Measurements from ENCODE around the gene PIP5K1B. TPM values are rescaled to one million over a fixed set of nuclear protein-coding genes. Genes with fewer than 3 reads are reported as not detected.

Gene PIP5K1B
- total RNA-seq, 2 experiments from 2014 or later, result 1.9 TPM

DNA sequence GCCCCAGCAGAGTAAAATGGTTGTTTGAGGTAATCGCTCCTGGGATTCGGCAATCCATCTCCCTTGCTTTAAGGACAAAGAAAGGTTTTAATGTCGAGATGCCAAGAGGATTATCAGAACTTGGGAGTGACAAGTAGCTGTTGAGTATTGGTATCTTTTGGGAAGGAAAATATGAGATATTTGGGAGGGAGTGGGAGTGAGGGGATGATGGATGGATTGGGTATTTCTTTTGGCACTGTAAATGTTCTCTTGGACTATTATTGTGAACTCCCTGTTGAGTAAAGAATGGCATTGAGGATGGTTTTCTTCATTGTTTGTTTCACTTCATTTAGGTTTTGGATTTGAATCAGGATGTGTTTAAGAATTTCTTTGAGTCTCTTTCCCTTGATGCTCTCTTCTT lies 86.1 kb downstream of the PIP5K1B start:
- Mint-ChIP-seq H3K9me3 (no peaks in the 10 kb centered on the region), H3K4me3 (no peak overlapping the region), H3K27me3 (no peaks in the 10 kb centered on the region), H3K36me3 (peaks cover 3% of the 10 kb centered on the region), H3K4me1 (no peaks in the 10 kb centered on the region), H3K27ac (no peak overlapping the region)
- no peak for DNase-seq

DNA sequence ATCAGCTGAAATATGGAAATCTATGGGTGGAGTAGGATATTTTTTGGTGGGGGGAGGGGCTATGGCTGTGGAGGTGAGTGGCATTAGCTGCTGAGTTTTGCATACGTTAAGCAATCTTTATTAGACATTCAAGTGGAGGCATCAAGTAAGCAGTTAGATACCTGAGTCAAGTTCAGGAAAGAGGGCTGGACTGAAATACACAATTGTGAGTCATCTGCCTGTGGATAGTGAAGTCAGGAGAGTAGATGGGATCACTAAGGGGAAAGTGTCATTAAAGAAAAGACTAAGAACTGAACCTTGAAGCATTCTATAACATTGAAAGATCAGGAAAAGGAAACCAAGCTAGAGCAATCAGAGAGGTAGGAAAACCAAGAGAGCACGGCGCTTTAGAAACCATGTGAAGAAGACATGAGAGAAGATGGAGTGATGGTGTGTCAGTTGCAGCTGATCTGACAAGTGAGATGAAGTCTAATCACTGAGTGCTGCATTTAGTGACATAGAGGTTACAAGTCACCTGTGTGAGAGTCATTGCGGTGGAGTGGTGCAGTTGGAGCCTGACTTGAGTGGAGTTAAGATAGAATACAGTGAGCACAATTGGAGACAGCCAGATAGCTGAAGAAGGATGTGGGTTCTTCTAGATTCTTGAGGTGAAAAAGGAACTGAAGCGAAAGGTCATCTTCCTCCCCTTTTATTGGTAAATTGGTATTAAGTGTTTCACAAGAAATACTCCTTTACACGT lies 88.7 kb downstream of the PIP5K1B start:
- H3K9me3 Mint-ChIP-seq, result no peaks in the 10 kb centered on the region
- H3K36me3 Mint-ChIP-seq, result no peaks in the 10 kb centered on the region
- H3K27me3 Mint-ChIP-seq, result peaks cover 10% of the 10 kb centered on the region
- DNase-seq, result no peak
- no peaks in the 10 kb centered on the region for H3K4me1 Mint-ChIP-seq
- H3K27ac Mint-ChIP-seq, result no peak overlapping the region
- H3K4me3 Mint-ChIP-seq, result no peak overlapping the region

DNA sequence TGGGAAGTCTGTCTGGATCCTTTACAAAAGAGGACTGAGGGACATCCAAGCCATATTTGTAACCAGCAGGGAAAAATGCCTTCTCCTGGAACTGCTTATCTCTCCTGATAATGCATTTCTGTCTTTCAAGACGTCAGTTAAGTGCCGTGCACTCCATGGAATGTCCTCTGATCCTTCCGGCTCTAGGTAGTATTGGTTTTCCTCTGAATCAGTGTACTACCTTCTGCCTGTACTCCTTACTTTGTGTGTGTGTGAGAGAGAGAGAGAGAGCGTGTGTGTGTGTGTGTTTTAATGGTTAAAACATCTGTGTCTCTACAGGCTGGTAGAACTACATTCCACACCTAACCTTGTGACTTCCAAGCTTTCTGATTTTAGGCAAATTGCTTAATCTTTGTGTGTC lies 89.9 kb downstream of the PIP5K1B start:
- no peaks in the 10 kb centered on the region for H3K9me3 Mint-ChIP-seq
- no peaks in the 10 kb centered on the region for H3K36me3 Mint-ChIP-seq
- no peaks in the 10 kb centered on the region for H3K4me1 Mint-ChIP-seq
- H3K27ac Mint-ChIP-seq, result no peak overlapping the region
- peaks cover 10% of the 10 kb centered on the region for H3K27me3 Mint-ChIP-seq
- no peak for DNase-seq
- H3K4me3 Mint-ChIP-seq, result no peak overlapping the region

DNA sequence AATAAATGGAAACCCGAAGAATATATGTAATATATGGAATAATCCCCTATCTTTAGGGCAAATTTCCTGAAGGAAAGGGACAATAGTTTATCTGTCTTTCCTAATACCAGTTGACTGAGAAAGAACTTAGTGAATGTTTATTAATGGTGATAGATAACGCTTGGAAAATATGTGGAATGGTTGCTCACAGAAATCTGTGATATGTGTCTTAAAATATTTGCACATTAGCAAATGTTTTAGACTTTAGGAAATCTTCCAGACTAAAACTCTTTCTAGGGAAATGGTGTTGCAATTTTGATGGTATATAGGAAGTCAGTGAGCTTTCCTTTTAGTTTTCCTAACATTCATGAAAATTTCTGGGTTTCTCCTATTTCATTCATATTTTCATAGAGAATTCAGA lies 90.4 kb downstream of the PIP5K1B start:
- no peak overlapping the region for H3K27ac Mint-ChIP-seq
- no peaks in the 10 kb centered on the region for H3K36me3 Mint-ChIP-seq
- H3K27me3 Mint-ChIP-seq, result peaks cover 10% of the 10 kb centered on the region
- no peaks in the 10 kb centered on the region for H3K4me1 Mint-ChIP-seq
- no peak for DNase-seq
- no peak overlapping the region for H3K4me3 Mint-ChIP-seq
- H3K9me3 Mint-ChIP-seq, result no peaks in the 10 kb centered on the region

DNA sequence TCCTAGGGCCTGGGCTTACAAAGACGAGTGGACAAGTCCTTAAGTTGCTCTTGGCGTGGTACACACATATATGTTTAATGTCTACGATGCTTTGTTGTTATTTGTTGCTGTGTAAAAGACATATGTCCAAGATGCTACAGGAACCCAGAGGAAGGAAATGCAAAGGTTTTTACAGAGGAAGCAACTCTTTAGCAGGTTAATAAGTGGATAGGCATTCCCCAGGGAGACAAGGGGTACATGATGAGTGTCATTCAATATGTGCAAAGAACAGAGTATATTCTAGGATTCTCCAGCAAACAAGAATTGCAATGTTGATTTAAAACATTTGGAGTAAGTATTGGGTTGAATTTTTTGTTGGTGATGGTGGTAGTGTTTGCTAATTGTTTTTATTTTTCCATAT lies 92.1 kb downstream of the PIP5K1B start:
- Mint-ChIP-seq H3K36me3 (no peaks in the 10 kb centered on the region), H3K9me3 (no peaks in the 10 kb centered on the region), H3K27me3 (peaks cover 10% of the 10 kb centered on the region), H3K4me1 (no peaks in the 10 kb centered on the region), H3K4me3 (no peak overlapping the region), H3K27ac (no peak overlapping the region)
- no peak for DNase-seq

DNA sequence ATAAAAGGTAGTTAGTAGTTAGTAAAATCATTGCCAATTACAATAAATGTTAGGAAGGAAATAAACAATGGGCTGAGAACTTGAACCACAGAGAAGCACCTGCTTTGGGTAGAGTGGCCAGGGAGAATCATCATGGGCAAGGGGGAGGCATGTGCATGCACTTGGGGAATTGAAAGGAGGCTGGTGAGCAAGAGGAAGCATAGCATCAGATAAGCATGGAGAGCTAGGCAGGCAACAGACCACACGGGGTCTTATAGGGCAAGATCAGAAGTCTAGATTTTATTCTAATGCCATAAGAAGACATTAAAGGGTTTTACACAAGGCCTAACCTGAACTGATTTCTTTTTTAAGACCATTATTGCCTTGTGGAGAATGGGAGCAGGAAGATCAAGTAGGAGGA lies 93.4 kb downstream of the PIP5K1B start:
- no peak overlapping the region for H3K27ac Mint-ChIP-seq
- DNase-seq, result no peak
- H3K9me3 Mint-ChIP-seq, result no peaks in the 10 kb centered on the region
- H3K36me3 Mint-ChIP-seq, result no peaks in the 10 kb centered on the region
- peaks cover 10% of the 10 kb centered on the region for H3K27me3 Mint-ChIP-seq
- no peaks in the 10 kb centered on the region for H3K4me1 Mint-ChIP-seq
- H3K4me3 Mint-ChIP-seq, result no peak overlapping the region

DNA sequence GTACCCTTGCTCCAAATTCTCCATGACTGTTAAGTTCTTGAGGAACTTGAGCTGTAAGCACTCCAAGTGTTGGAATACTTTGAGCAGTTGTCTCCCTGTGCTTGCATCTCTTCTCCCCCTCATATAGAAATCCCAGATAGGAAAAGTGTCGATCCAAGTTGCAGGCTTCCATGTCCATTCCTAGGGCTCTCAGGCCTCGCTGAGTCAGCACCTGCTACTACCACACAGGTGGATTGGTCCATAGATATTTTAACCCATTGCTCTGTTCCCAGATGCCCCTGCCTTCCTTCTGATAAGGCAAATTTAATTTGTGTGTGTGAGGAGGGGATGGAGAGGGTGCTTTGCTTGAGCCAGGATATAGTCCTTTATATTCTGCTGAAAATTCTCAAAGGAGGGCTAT lies 95.8 kb downstream of the PIP5K1B start:
- H3K36me3 Mint-ChIP-seq, result no peaks in the 10 kb centered on the region
- H3K4me3 Mint-ChIP-seq, result no peak overlapping the region
- peaks cover 10% of the 10 kb centered on the region for H3K27me3 Mint-ChIP-seq
- no peaks in the 10 kb centered on the region for H3K4me1 Mint-ChIP-seq
- H3K27ac Mint-ChIP-seq, result no peak overlapping the region
- no peak for DNase-seq
- no peaks in the 10 kb centered on the region for H3K9me3 Mint-ChIP-seq

DNA sequence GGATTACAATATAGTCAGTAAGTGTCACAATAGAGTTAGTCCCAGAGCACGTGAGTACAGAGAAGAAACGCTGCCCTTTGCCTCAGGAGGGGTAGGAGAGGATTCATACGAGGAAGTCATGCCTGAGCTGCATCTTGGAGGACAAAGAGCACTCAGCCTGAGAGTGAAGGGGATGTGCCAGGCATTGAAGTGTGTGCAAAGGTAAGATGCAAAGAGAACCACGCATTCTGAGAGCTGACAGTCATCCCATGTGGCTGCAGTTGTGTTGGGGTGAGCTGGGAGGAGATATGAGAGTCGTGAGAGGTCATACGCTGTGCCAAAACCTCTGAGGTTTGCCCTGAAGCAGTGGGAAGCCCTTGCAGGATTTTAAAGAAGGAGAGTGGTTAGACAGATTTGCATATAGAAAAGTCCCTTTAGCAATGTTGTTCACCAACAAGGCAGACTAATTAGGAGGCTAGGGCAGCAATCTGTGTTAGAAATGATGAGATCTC lies 97.5 kb downstream of the PIP5K1B start:
- Mint-ChIP-seq H3K4me1 (no peaks in the 10 kb centered on the region), H3K9me3 (no peaks in the 10 kb centered on the region)

DNA sequence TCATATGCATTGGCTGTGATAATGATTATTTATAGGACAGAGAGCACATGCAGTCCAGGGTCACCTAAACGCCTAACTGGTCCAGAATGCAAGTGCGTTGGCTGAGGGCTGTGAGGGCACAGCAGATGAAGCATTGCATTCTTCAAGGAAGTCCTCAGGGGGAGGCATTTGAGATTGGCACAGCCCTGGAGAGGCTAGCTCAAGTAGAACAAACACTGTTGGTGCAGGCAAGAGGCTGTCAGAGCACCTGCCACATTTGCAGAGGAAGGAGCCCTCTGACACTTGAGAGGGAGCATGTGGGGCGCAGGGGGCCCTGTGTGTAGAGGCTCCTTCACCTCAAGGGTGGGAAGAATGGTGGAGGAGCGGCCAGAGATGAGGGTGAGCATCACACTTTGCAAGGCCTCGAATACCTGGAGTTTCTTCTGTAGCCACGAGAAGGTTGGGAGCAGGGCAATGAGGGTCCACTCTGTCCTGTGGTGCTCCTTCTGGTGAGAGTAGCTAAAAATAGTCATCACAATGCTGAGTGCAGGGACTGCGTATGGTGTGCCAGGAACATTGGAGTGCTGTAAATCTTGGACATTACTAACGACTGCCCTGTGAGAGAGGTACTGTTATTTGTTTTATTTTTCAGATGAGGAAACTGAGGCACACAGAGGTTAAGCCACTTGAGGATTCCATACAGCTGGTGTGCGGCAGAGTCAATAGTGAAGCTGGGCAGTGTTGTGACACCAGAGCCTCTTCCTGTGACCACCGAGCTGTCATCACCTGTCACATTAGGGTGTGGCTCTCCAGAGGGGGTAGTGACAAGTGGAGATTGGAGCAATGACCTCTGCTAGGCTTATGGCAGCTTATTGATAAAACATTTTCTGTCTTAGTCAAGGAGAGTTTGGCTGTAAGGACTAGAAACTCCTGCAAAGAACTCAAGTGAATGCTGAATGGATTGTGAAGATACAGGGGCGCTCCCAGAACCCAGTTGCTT lies 100.2 kb downstream of the PIP5K1B start:
- no peaks in the 10 kb centered on the region for H3K36me3 Mint-ChIP-seq
- no peaks in the 10 kb centered on the region for H3K4me1 Mint-ChIP-seq
- H3K27ac Mint-ChIP-seq, result no peak overlapping the region
- H3K4me3 Mint-ChIP-seq, result no peak overlapping the region
- no peak for DNase-seq
- H3K9me3 Mint-ChIP-seq, result no peaks in the 10 kb centered on the region
- no peaks in the 10 kb centered on the region for H3K27me3 Mint-ChIP-seq

More for the DNA sequence above, 97.5 kb downstream of the PIP5K1B start:
- DNase-seq, result peak; percentile 40
- H3K36me3 Mint-ChIP-seq, result no peaks in the 10 kb centered on the region
- no peak overlapping the region for H3K27ac Mint-ChIP-seq
- H3K27me3 Mint-ChIP-seq, result peaks cover 4% of the 10 kb centered on the region
- no peak overlapping the region for H3K4me3 Mint-ChIP-seq

DNA sequence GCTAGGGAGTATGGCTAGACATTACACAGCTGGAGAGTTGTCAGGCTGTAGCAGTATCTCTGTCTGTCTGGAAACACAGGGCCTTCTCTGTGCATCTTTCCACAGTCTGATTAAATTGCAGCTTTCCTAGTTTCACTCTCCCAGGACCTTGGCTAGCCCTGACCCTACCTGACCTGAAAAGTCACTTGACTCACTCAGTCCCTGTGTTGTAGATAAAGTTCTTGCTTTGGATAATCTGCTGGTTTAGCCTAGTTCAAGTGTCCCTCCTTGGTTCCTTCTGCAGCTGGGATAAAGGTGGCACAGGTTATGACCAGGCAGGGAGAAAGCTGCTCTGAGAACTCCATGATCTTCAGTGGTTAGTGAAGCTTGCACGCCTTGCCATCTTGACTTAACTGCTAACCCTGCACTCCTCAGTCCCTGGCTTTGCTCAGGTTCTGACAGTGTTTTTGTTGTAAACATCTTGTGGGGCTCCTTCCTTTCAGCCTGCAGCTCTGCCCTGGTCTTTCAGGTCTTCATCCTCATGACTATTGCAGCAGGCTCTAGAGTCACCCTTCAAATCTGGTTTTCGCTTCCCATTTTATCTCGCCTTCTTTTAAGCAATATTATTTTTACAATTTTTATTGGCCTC lies 101.0 kb downstream of the PIP5K1B start:
- no peaks in the 10 kb centered on the region for H3K9me3 Mint-ChIP-seq
- H3K27me3 Mint-ChIP-seq, result no peaks in the 10 kb centered on the region
- no peak overlapping the region for H3K4me3 Mint-ChIP-seq
- no peaks in the 10 kb centered on the region for H3K4me1 Mint-ChIP-seq
- H3K36me3 Mint-ChIP-seq, result no peaks in the 10 kb centered on the region
- no peak overlapping the region for H3K27ac Mint-ChIP-seq
- DNase-seq, result no peak

DNA sequence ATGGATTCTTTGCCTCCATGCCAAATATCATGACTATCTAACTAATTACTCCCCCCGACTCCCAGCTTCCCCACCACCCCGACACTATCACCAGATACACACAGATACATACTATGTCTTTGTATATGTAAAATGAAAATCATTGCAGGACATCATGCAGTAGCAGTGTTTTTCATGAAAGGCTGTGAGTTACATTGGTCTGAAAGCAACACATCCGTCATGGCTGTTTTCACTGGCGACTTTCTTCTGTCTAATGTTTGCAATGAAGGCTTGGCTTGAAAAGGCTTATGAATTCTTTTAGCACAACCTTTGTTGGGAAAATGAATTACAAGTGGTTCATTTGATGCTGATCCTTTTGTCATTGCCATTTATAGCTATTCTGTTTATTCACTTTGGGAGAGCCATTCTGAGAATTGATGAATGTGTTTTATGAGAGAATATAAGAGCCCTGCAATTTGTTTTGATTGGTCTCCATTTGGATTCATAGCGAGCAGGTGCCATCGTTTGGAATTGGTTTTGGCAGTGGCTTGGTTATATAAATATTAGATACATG lies 103.4 kb downstream of the PIP5K1B start:
- no peak for DNase-seq
- H3K27ac Mint-ChIP-seq, result no peak overlapping the region
- no peaks in the 10 kb centered on the region for H3K4me1 Mint-ChIP-seq
- H3K36me3 Mint-ChIP-seq, result no peaks in the 10 kb centered on the region
- no peak overlapping the region for H3K4me3 Mint-ChIP-seq
- no peaks in the 10 kb centered on the region for H3K27me3 Mint-ChIP-seq
- H3K9me3 Mint-ChIP-seq, result no peaks in the 10 kb centered on the region

DNA sequence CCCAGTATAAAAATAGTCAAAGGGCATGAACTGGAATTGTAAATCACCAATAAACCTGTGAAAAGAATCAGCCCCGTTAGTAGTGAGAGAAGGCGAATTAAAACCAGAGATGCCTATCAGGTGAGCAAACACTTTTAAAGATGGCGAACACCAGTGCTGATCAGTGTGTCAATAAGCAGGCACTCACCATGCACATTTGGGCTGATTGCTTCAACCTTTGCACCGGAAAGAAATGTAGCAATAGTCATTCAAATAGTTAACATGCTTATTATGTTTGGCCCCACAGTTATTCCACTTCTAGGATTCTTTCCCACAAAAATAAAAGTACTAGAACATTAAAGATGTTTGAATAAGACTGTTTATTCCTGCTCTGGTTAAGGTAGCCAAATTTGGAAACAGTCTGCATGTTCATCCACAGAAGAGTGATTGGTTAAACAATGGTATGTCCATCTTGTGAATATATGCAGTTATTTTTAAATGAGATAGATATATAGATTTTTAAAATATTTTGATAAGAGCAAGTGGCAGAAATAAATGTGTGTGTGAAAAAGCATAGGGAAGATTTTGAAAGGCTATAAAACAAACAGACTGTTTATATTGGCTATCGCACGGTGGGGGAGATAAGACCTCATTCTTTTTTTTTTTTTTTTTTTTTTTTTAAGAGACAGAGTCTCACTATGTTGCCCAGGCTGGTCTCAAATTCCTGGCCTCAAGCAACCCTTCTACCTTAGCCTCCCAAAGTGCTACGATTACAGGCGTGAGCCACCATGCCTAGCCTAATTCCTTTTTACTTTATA lies 112.2 kb downstream of the PIP5K1B start:
- H3K27me3 Mint-ChIP-seq, result peaks cover 5% of the 10 kb centered on the region
- H3K36me3 Mint-ChIP-seq, result no peaks in the 10 kb centered on the region
- no peak for DNase-seq
- H3K27ac Mint-ChIP-seq, result no peak overlapping the region
- no peak overlapping the region for H3K4me3 Mint-ChIP-seq
- H3K4me1 Mint-ChIP-seq, result no peaks in the 10 kb centered on the region
- H3K9me3 Mint-ChIP-seq, result no peaks in the 10 kb centered on the region

DNA sequence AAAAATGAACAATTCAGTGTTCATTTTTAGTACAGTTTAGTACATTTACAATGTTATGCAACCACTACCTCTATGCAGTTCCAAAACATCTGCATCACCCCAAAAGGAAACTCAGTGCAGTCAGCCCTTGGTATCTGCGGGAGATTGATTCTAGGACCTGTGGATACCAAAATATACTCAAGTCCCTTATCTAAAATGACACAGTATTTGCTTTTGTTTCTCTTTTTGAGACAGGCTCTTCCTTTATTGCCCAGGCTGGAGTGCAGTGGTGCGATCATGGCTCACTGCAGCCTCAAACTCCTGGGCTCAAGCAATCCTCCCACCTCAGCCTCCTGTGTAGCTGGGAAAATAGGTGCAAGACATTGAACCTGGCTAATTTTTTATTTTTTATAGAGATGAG lies 114.0 kb downstream of the PIP5K1B start:
- Mint-ChIP-seq H3K4me1 (no peaks in the 10 kb centered on the region), H3K27ac (no peak overlapping the region), H3K27me3 (peaks cover 9% of the 10 kb centered on the region), H3K9me3 (no peaks in the 10 kb centered on the region), H3K36me3 (no peaks in the 10 kb centered on the region), H3K4me3 (no peak overlapping the region)
- DNase-seq, result no peak

DNA sequence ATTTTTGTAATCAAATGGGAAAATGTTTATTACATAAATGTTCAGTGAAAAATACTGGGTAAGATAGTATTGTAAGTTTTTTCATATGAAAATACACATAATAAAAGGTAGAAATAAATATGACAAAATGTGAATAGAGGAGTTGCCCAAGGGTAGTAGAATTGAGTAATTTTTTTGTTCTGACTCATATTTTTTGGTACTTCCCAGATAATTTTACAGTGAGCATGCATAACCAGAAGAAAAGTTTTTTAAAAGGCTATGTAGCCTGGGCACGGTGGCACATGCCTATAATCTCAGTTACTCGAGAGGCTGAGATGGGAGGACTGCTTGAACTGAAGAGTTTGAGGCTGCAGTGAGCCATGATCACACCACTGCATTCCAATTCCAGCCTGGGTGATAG lies 116.9 kb downstream of the PIP5K1B start:
- DNase-seq, result no peak
- H3K9me3 Mint-ChIP-seq, result no peaks in the 10 kb centered on the region
- no peak overlapping the region for H3K4me3 Mint-ChIP-seq
- no peaks in the 10 kb centered on the region for H3K36me3 Mint-ChIP-seq
- H3K27ac Mint-ChIP-seq, result no peak overlapping the region
- H3K4me1 Mint-ChIP-seq, result no peaks in the 10 kb centered on the region
- peaks cover 10% of the 10 kb centered on the region for H3K27me3 Mint-ChIP-seq

Measured in activated naive CD8-positive, alpha-beta T cell treated with anti-CD3 and anti-CD28 coated beads for 36 hours (primary cell).